NOMO-1 (cell line): ENCODE results near the gene GTPBP4.
"Not testable (repeated sequence)": the region's sequence is repeated elsewhere in the genome, so short reads cannot be mapped to it uniquely, and the experiment has no call there.

ENCODE experiments used
- DNase-seq, 2 experiments: peaks; one replicate each; lab custom pipeline; 2025; ENCODE audit not compliant: unreplicated experiment in 2 of 2; lab: John Stamatoyannopoulos, UW

Gene GTPBP4

DNA sequence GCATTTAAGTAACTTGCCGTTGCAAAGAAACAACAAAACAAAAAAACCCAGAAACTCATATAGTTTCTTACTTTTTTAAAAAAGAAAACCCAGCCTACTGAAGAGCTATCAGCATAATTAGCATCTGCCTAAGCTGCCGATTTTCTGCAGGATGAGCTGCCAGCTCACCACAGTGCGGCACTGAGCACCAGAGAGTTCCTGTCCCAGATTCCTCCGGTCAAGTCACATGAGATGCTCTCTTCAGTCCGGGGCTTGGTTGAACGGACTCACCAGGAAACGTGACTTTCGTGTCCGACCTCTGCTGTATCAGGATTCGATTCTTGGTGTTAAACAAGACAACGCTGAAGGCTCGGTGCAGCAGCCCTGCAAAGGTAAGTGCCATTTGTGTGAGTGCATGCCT lies 34.2 kb downstream of the GTPBP4 start:
- no peak for DNase-seq

DNA sequence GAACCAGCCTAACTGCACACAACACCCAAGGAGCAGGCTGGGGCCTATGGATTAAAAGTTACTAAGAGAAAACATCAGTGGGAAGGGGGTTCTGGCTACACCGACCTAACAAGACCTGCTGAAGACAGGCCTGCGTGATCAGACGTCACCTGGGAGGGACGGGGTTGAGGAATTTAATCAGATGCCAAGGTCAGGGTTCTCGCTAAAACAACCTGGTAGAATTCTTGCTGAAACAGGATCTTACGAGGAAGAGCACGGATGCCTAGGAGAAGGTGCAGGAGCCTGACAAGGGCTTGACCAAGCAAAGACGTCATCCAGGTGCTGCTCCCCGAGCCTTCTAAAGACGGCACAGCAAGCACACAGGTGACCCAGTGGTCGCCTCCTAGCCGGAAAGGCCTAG lies 35.9 kb downstream of the GTPBP4 start:
- DNase-seq, result no peak

DNA sequence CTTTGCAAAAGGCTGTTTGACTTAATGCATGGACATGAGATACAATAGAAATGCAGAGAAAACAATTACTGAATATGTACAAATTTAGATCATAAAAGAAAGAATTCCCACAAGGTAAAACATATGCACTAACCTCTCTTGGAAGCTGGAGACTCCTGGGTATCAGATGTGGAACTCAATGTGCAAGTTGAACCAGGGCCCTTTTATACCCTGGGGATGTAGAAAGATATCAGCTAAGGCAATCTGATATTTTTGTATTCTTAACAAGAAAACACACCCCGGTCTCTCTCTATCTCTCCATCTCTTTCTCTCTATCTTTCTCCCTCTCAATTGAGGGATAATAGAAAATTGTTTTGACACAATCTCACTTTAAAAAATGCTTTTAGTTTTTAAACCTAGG lies 37.4 kb downstream of the GTPBP4 start, which contains the start of gene IDI2:
Gene IDI2 (minus strand): TSS at position 177 of the 400 bp plus-strand sequence. CDS start 1,136 bp downstream, outside the sequence.
- no peak for DNase-seq

DNA sequence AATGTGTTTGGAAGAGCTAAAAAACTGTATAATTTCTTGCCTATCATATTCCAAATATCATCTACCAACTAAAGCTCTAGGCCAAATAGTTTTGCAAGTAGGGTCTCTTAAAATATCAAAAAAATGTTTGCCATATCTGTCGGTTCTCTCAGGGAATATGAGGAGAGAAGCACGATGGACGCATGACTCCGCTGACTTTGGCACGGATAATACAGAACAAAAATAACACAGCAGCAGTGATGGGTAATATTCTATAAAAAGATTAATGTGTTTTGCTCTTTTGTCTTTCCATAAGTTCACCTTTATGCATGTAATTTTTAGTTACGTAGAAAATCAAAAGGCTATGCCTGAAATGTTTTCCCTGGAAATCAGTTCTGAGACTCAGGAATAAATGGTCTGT lies 38.3 kb downstream of the GTPBP4 start:
- DNase-seq, result no peak

DNA sequence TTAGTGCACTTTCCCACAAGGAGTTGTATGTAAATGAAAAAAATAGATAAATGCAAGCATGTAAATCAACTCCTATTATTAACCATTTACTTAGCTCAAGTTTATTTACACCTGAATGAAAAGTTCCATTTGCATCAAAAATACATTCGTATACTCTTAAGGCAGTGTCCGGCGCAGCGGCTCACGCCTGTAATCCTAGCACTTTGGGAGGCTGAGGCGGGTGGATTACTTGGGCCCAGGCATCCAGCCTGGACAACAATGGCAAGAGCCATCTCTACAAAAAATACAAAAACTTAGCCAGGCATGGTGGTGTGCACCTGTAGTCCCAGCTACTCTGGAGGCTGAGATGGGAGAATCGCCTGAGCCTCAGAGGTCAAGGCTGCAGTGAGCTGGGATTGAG lies 41.6 kb downstream of the GTPBP4 start:
- no peak for DNase-seq

DNA sequence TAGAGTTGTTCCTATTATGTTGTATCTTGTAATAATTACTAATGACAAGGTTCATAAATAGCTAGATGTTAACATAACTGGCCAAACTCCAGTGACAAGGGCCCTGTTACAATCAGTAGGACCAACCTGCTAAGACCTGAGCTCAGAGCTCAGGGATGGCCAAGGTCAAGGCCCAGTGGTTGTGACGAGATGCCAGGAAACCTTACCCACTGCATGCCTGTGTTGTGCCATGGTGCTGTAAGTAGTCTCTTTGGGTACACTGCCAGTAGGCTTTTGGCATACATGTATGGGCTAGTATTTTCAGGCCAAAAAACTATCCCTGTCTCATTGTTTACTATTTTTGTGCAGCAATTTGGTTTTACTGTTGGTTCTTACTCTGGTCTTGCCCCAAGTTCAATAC lies 45.4 kb downstream of the GTPBP4 start:
- DNase-seq, result no peak

DNA sequence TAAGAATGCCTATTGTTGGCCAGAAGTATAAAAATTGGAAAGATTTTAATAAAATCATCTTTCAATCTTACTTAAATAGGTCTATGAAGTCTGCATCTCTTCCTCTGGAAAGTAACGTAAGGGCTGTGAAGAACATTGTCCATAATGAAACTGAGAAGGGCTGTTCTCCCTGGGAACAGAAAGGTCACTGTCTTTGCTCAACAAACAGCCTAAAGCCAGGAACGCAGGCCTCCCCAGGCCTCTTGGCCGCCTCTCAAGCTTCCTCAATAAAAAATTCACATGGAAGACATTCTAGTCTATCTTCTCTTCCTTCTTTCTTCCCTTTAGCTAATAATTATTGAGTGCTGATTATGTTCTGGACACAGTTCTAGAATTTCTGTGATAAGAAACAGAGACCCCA lies 46.5 kb downstream of the GTPBP4 start:
- DNase-seq, result no peak

DNA sequence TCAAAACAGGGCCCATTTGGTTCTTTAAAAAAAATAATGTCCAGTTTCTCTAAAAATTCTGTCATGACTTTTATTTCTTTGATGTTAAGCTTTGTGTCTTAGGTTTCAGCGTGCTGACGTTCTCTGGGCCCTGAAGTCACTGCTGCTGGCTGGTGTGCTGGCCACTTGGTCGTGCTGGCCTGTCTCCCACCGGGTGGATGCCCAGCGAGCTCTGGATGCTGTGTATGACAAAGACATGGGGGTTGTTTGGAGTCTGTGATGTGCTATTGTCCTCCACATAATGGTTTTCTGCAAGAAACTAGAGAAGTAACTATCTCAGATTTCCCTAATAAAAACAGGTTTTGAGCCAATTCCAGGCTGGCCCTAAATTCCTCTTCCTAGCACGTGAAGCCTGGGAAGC lies 47.0 kb downstream of the GTPBP4 start:
- DNase-seq, result no peak

DNA sequence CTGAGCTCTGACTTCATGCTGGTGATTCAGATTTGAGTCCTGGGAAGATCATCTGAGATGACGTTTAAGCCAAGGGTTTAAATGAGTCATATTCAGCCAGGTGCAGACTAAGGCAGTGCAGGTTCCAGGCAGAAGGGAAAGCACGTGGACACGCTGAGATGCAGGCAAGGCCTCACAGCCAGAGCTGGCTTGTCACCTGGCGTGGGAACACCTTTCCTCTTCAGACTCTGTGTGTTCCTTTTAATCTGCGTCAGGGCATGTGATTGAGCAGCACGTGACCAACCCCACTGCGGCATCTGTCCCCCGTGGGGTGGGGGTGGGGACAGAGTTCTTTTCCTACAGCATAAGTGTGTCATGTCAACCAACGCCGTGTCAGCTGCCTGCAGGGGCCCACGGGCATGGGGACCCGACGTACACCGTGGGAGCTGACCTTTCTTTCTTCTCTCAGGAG lies 48.1 kb downstream of the GTPBP4 start:
- DNase-seq, result no peak

DNA sequence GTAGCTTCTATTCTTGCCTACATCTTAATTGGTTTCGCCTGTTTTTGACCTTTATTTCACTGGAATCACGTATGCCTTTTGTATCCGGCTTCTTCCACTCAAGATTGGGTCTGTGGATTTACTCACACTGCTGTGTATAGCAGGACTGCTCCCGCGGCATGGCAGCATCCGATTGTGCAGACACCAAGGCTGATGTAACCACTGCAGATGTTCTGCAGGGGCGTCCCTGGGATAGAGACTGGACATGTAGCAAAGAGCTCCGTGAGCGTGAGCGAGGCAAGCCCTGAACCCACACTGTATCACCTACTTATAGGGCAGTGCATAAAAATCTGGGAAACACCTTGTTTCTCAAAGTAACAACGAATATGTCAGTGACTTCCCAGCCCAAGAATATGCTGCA lies 48.9 kb downstream of the GTPBP4 start:
- DNase-seq, result no peak

DNA sequence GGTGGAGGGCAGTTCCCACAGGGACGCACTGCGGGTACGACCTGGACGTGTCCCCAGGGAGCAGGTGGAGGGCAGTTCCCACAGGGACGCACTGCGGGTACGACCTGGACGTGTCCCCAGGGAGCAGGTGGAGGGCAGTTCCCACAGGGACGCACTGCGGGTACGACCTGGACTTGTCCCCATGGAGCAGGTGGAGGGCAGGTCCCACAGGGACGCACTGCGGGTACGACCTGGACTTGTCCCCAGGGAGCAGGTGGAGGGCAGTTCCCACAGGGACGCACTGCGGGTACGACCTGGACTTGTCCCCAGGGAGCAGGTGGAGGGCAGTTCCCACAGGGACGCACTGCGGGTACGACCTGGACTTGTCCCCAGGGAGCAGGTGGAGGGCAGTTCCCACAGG lies 50.5 kb downstream of the GTPBP4 start:
- not testable (repeated sequence) for DNase-seq

DNA sequence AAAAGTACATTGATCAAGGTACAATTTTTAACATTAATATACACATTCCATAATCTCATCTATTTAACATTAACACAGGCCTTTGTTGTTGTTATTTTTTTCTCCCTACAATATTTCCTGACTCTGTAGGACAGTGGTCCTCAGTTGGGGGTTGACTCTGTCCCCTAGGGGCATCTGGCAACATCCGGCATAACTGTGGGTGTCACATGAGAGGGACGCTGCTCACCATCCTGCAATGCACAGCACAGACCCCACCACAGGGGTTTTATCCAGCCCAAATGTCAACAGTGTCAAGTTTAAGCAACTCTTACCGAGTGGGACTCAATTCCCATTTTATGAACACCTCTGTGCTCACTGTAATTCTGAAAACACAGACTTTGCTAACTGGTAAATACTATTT lies 51.9 kb downstream of the GTPBP4 start:
- DNase-seq, result no peak

DNA sequence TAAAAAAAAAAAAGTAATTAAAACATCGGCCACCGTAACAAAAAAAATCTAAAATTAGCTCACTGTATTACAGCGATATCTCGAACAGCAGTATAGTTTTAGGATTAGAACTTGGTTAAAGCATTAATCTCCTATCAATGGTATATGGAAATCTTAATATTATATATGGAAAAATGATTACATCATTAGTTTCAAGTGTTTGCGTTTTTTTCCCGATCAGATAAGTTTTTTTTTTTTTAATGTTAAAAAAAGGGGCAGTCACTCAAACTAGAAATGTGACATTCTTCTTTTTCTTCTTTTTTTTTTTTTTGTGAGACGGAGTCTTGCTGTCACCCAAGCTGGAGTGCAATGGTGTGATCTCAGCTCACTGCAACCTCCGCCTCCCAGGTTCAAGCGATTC lies 53.3 kb downstream of the GTPBP4 start:
- DNase-seq, result no peak

DNA sequence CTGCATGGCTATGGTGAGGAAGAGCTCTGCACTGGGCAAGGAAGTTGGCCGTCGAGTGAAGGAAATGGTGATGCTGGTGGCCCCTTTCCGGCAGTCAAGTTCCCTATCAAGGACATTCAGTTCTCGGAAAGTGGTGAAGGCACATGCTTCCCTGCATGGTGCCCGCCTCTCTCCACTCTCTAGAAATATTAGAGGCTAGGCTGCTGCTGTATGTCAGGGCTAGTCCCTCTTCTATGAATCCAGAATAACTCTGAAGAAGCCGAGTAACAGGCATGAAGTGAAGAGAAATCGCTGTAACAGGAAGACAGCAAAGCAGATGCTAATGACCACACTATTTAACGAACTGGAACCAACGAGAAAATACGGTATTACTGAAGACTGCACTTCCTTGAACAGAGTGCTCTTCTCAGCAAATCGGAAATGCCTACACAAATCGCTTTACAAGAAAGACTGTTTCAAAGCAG lies 55.3 kb downstream of the GTPBP4 start:
- peak; percentile 13 to 77 for DNase-seq

DNA sequence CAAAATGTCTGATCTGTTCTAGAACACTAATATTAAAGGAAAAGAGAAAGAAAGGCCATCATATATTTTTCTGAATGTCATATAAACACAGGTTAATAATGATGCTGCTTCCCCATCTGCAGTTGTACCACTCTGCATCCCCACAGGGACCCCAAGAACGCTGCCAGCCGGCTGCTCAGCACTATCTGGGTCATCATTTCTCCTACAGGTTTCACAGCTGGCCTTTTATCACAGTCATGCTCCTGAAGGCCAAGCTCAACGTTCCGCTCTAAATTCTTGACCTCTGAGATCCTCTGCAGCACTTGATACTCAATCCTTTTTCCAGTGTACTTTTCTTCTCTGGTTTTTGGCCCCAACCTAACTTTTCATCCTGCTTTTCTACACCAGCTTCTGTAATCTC lies 55.9 kb downstream of the GTPBP4 start:
- DNase-seq, result no peak

DNA sequence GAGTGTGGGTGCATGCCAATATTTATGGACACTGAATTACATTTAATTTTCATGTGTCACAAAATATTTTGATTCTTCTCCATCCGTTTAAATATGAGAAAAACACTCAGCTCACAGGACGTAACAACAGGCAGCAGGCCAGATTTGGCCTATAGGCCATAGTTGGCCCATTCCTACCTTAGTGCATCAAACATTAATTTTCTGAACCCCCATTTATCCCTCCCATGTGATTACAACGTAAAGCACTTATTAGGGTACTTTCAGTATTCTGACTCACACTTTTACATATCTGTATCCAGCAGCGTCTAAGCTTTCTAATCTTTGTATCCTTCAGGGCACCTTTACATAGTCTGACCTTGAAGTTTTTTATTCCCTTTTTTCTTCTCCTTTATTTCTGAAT lies 56.7 kb downstream of the GTPBP4 start:
- DNase-seq, result no peak

DNA sequence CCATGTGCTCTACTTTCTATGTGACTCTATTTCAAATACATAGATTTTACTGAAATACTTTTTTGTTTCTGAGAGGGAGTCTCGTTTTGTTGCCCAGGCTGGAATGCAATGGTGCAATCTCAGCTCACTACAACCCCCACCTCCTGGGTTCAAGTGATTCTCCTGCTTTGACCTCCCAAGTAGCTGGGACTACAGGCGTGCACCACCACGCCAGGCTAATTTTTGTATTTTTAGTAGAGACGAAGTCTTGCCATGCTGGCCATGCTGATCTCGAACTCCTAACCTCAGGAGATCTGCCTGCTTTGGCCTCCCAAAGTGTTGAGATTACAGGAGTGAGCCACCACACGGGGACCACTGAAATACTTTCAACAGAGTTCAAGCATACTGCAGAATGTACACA lies 57.2 kb downstream of the GTPBP4 start:
- no peak for DNase-seq

DNA sequence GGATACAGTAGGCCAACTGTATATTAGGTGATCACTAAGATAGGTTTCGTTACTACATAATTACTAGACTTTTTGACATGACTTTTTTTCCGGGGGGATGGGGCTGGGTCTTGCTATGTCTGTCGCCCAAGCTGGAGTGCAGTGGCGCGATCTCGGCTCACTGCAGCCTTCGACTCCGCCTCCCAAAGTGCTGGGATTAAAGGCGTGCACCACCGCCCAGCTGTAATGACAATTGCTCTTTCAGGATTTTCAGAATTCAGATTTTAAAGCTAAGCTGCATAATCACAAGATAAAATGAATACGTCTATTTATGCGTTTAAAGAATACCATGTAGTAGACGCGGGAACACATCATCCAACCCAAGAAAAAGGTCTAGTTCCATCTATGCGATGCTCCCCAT lies 59.7 kb downstream of the GTPBP4 start:
- no peak for DNase-seq

DNA sequence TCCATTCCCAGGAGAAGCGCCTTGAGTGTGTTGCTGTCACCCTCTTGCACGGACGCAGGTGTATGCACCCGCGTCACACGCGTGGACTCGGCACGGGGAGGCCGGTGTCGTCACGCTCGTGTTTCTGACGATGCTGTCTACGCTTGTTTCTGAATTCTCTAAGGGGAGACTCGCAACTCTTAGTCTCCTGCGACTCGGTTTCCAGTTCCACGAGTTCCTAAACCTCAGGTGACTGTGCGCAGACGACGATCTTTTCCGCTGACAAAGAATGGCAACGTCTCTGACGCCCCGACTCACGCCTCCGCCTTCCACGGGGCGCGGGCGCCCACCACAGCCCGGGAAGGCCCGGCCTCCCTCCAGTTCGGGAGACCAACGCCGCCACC lies 60.1 kb downstream of the GTPBP4 start:
- peak in 1 of 2 experiments; percentile 20 for DNase-seq

DNA sequence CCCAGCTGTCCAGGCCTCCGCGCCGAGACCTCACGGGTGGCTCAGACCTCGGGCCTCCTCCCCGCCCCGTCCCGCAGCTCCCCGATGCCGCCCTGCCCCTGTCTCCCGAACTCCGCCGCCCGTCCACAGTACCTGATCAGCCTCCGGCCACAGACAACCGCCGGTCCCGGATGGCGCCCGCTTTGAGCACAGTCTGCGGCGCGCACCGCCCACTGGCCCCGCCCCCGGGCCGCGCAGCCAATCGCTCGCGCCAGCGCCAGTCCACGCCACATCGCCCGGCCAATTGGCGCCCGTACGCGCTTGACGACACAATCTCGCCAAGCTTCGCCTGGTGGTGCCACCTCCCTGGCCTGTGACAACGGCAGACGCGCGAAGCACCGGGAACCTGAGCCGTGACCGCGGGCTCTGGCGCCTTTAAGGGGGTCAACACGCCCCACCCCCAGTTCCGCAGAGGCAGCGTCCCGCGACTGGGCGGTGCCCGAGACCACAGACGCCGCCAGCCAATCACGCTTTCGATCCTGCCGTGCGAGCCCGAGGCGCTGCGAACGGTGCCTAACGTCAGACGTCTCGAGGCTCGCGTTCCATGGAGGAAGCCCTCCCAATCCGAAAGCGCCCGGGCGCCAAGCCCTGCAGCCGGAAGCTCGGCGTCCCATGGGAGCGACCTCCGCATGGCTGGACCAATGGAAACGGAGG lies 60.6 kb downstream of the GTPBP4 start, which contains the start of gene IDI1:
Gene IDI1 (minus strand): TSS at position 388 of the 693 bp plus-strand sequence. CDS start 116 bp downstream, at position 272.
- peak; percentile 99 to 100 for DNase-seq

DNA sequence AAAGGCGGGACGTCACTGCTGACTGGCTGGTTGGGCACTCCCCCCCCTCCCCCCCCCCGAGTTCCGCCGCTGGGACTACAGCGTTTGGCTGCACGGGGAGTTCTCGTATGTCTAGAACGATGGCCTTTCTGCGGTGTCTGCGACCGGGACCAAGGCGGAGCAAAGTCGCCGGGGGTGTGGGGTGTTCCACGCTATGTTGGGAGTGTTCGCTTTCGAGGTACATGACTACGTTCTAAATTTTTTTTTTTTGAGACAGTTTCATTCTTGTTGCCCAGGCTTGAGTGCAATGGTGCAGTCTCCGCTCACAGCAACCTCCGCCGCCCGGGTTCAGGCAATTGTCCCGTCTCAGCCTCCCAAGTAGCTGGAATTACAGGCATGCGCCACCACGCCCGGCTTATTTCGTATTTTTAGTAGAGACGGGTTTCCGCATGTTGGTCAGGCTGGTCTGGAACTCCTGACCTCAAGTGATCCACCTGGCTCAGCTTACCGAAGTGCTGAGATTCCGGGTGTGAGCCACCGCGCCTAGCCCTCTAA lies 61.3 kb downstream of the GTPBP4 start:
- DNase-seq, result no peak

DNA sequence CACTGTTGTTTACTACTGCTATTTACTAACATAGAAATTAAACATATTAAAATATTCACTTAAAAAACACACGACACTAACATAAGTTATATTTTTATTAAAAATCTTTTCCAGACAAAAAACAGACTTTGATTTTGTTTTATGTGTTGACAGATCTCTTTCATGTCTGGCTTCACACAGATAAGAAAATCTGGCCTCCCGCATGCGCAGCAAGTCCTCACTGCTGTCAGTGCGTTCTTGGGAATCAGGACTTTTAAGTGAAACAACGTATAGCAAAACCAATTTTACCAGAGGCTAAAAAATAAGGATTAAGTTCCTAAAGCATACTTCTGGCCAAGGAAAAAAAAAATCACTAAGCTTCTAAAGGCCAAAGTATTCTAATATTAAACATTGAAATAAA lies 61.9 kb downstream of the GTPBP4 start:
- peak in 1 of 2 experiments; percentile 20 for DNase-seq
